GM21529 (cell line): ENCODE measurements around the gene SIPA1L2.
A peak's percentile ranks its signal among the peaks of the same experiment; 100 is the strongest.

Source experiments
- ATAC-seq: cut with Tn5 transposase; IDR thresholded peaks from one replicate; pipeline ENCODE4 v1.9.1; 2021; ENCODE audit not compliant: unreplicated experiment

The SIPA1L2 gene

GRCh38 chr1:232644209-232644608 is 14.3 kb upstream of the SIPA1L2 start:
- ATAC-seq, result no peak

- no peak for ATAC-seq
Observed at GRCh38 chr1:232643251-232643650, 13.3 kb upstream of the SIPA1L2 start.

GRCh38 chr1:232641507-232641906 is 11.6 kb upstream of the SIPA1L2 start:
- no peak for ATAC-seq

GRCh38 chr1:232636799-232637198 is 6.9 kb upstream of the SIPA1L2 start:
- no peak for ATAC-seq

DNA sequence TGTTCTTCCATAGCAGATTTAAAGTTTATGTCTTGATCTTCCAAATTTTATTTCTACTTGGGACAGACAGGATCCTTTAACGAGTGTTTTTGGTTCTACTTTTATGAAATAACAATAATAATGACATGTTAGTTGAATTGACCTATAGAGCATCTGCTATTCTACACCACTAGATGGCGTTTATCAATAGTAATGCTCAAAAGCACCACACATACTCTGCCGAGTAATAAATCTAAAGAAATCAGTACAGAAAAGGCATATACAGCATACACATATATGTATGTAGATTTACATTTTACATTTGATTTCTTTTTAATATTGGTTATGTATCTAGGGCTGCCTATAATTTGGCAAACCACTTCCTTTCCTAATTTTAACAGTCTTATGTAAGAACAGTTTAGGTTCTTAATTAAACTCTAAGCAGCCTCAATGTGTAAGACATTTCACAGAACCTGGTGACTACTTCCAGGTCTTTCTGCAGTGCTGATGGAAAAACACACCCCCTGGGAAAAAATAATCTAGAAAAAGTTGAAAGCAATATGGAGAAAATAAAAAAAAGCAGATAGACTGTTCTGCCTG is 5.9 kb upstream of the SIPA1L2 start:
- peak; percentile 68 for ATAC-seq

GRCh38 chr1:232635279-232635678 is 5.3 kb upstream of the SIPA1L2 start:
- no peak for ATAC-seq

DNA sequence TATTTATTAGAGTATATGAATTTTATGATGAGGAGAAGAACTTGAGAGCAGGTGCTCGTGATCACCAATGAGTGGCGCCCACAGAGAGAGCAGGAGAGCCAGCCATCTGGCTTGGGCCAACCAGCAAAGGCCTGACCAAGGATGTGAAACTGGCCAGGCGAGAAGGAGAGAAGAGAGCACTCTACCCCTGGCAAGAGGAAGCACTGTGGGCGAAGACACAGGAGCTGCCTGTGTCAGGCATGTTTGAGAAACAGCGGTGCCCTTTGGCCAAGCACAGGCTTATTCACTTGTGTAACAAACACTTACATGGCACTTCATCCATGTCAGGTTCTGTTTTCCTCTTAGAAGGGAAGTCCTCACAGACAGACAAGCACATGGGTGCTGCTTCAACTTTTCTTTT is 4.2 kb upstream of the SIPA1L2 start:
- ATAC-seq, result no peak

DNA sequence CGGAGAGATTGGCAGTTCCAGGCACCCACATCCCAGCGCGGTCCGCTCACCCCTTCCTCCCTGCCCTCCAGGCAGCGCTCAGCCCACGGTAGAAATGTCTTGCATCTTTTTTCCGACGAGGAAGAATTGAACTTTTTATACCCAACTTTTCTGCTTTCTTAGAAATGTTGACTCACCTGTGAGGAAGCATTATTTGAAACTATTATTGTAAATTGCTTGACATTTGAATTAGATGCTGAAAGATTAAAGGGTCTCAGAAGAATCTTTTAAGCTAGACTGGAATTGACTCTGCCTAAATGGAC is 912 bp upstream of the SIPA1L2 start:
- ATAC-seq, result no peak

DNA sequence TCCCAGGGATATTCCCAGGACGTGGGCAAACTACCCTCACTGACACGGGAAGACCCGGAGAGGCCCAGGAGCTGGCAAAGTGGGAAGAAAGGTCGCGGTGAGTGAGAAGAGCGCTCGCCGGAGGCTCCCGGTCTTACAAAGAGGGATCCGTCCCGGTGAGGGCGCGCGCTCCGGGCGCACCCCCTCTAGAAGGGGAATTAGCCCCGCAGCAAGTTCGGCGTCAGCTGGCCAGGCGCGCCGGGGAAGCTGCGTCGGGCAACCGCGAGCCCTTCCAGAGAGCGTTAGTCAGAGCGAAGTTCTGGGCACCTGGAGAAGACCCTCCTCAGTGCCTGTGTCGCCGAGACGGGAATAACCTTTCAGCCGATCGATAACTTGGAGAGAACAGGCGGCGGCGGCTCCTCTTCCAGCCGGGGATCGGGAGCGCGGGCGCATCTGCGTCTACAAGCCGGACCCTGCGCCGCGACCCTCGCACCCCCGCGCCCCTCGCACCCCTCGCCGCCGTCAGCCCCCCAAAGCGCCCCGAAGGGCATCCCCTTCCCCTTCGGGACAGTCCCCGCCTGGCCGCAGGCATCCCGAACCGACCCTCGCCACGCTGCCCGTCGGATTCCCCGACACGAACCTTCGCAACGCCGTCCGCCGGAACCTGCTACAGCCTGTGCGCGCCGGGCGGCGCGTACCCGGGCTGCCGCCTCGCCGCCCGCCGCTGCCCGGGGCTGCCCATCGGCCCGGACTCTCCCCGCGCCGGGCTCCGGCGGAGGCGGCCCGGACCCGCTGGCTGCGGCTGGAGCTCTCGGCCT is 485 bp downstream of the SIPA1L2 start:
- ATAC-seq, result peak; percentile 42

GRCh38 chr1:232628335-232629249 is 1.3 kb downstream of the SIPA1L2 start:
- ATAC-seq, result no peak

DNA sequence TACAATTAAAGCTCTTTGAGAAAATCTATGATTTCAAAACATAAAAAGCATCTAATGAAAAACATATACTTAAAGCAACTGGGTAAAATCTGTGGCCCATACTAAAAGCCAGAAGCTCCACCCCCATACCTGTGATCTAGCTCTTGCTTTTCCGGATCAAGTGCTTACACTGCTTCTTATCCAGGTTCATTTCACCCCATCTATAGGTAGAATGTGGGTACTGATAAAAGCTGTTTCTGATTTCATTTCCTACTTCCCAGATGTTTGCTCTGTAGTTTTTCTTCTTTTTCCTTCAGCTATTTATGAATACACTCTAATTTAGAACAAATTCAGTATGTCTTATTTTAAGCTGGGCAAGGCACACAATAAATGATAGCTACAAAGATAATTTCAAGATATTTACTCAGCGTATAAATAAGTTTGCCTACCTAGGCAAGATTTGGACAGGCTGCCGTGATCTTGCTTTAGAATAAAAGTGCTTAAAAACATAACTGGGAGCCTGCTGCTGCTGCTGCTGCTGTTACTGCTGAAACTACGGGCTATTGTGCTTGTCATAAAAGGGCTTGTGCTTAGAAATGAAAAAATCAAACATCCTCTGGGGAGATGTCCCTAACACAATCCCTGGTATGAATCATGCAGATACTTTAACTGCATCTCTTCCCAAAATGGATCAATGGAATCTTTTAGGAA is 2.1 kb downstream of the SIPA1L2 start:
- no peak for ATAC-seq

GRCh38 chr1:232627171-232627570 is 2.8 kb downstream of the SIPA1L2 start:
- no peak for ATAC-seq

- ATAC-seq, result no peak
Observed at GRCh38 chr1:232626452-232626851, 3.5 kb downstream of the SIPA1L2 start.

DNA sequence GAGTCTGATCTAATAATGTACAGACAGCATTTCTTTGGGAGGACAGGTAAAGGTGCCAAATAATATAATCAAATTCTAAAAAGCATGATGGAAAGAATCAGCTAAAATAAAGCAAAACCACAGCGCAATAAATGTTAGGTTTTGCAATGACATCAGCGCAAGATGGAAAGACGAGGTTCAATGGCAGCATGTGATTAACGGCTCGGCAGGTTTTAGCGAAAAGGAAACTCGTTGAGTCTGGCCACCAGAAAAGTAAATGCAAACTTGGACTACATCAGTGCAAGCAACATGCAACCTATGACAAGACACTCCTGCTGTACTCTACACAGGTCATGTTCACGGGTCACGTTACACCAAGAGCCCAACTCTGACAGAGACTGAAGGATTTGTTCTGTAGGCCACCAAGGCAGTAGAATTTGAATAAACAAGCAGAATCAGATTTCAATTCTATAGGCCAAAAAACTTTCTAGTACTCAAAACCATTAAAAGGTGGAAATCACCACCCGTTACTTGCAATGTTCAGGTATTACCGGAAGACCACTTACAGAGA is 4.5 kb downstream of the SIPA1L2 start:
- no peak for ATAC-seq

DNA sequence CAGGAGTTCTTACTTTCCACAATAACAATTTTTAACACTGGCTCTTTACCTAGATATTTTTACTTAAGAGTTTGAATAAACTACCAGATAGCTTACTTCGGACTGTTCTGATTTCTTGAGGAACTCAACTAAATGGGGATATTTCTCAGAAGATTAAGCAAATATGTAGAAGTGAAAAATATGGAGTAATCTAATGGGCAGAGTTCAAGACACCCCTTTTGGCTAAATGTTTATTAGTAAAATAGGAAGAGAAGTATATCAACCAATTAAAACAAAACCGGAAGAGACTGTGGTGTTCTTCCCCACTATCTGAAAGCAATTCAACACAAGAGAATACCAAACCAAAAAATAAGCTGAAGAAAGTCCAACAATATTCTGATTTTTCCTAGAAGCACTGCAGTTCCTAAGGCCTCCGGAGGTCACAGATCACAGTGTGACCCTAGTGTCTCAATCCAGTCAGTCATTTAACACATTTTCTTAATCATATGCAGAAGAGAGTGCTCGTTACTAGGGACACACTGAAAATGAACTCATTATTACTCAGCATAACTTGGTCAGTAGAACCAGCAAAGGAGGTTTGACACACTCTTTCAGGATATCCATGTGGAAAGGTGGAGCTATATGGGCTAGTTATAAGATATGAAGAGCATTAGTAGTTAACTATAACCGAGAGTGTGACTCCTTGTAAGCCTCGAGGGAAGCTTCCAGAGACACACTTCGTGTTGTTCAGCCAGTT is 5.2 kb downstream of the SIPA1L2 start:
- no peak for ATAC-seq

- no peak for ATAC-seq
Observed at GRCh38 chr1:232622981-232623380, 7.0 kb downstream of the SIPA1L2 start.

- ATAC-seq, result no peak
Observed at GRCh38 chr1:232622378-232622777, 7.6 kb downstream of the SIPA1L2 start.

- ATAC-seq, result no peak
Observed at GRCh38 chr1:232621050-232621449, 8.9 kb downstream of the SIPA1L2 start.

DNA sequence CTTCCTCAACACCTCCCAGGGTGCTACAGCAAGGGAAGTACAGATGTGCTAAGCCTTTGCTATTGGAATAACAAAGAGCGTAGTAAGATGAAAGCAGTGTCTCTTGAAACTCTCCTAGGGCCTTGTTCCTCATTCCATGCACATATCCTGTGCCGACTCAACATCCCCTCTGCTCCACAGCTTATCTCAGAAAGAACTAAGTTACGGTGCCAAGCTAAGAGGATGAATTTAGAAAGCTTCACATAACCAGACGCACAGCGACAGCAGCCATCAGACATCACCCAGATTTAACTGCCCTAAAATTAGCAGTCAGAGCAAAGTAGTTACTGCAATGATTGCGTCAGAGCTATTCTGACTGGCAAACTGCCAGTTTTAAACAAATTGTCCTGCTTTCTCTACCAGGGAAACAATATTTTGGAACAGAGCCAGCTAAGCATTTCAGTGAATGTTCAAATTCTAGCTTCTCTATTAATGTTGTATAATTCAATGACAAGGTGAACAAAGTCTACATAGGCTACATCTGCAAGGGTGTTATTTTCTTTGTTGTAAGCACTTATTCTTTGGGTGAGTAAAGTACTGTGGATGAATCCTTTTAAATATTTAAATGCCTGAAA is 9.5 kb downstream of the SIPA1L2 start:
- ATAC-seq, result no peak

DNA sequence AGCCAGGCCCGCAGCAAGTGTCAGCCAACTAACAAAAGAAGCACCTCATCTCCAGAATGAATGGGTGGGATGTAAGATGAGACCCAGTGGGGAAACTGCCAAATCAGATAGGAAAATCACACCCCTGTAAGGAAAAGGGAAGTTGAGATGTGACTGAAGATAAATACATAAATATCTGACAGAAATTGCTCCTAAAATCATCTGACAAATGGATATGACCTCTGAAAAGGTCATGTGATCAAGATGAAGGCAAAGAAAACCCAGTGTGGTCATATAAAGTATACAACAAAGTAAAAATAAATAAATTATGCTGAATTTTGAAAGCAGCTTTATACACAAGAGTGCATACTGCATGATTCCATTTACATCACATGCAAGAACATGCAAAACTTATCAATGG is 12.7 kb downstream of the SIPA1L2 start:
- ATAC-seq, result no peak
